NK-92 treated with Interleukin-12 subunit alpha and Interleukin-12 subunit beta, amount 100 ng/mL, for 24 hours (cell line): ENCODE data around the gene NEK4.

ENCODE experiments used
- DNase-seq: peaks from one replicate; lab custom pipeline; 2025; lab: John Stamatoyannopoulos, UW

Gene NEK4

DNA sequence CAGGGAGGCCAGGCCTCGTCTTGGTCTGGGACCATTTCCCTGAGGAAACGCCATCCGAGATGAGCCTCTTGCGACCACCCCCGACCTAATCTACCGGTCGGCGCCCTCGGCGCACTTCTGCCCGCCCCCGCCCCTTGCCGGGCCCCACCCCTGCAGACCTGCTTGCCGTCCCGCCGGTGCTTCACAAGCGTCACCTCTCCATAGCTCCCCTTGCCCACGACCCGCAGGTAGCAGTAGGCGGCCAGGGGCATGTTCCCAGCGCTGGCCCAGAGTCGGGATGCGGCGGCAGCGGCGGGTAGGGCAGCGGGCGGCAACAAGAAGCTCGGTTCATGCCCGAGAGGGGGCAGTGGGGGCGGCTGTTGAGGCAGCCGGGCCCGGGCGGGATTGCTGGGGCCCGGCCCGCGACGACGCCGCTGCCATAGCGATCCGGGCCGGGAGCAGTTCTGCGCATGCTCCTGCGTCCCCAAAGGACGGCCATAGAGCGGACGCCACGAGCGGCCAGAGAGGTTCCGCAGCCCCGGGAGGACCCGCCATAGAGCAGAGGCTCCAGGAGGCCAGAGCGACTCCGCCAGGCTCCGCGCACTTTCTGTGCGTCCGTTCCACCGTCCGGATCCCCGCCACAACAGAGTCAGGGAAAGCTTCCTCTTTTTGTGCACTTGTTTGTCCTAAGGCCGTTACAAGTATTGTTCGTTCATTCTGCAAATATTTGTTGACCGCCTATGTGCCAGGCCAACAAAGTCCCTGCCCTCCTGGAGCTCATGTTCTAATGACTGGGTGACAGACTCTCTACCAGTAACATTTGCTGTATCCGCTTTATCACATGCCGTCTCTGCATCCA is at the start of gene NEK4:
NEK4 (minus strand) TSS at position 445 of the 838 bp plus-strand sequence; CDS start at position 251, 194 bp downstream.
- DNase-seq: peak; percentile 88

DNA sequence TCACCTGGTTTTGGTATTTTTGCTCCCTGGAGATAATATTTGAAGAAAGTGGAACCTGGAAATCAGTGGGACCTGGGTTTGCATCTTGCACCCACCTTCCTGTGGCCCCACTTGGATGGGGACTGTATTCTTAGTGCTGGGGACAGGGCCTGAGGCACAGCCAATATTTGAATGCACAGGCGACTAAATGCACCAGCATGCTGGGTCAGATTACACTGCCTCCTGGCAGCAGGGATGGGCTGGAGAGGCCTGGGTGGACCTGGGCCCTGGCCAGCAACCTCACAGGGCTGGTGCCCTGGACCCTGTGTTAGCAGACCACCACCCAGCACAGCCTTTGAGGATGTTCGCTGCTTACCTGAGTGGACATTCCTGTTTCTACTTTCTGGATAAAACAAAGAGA is 49.2 kb upstream of the NEK4 start:
- DNase-seq: no peak

DNA sequence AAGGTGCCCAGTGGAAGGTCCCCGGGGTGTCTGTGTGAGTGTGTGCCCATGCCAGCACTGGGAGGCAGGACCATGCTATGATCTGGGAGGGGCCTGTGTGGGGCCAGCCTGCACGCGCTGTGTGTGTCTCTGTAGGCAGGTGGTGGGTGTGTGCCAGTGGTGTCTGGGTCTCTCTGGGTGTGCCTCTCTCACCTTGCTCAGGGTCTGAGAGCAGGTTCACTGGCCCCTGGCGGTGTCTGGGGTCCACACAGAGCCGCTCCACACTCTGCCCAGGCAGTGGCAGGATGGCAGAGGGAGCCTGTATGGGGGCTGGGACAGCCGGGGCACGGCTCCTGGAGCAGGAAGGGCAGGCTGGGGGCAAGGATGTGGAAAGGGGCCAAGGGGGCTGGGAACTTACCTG is 47.1 kb upstream of the NEK4 start:
- no peak for DNase-seq

DNA sequence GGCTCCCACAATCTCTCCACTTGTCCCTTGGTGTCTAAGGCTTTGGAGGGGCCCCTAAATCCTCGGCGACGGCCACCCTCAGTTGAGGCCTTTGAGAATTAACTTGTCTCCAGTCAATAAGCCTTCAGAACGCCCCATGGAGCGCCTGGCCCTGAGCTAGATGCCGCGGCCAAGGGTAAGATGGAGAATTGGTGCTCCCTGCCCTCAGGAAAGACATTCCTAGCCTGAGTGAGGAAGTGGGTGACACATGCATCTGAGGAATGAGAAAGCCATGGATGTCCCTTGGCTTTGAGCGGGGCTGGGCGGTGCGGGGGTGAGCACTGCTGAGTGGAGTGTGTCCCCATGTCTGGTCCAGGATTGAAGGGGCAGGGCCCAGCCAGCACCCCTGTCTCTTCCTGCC is 46.5 kb upstream of the NEK4 start:
- no peak for DNase-seq

DNA sequence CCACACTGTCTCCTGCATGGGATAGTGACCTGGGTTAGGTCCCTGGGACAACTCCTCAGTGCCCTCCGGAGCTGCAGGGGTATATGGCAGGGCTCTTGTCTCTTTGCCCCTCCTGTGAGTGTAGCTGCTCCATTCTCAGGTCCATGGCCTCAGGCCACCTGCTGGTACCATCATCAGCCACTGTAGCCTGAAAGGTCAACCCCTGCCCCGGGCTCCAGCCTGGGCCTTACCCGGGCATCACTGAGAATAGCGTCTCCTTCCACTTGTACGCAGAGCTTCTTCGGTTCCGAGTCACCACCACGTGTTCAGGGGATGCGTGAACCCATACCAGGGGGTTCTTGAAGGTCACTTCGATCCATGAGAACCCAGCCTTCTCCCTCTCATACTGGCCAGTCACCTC is 45.9 kb upstream of the NEK4 start:
- DNase-seq: no peak

DNA sequence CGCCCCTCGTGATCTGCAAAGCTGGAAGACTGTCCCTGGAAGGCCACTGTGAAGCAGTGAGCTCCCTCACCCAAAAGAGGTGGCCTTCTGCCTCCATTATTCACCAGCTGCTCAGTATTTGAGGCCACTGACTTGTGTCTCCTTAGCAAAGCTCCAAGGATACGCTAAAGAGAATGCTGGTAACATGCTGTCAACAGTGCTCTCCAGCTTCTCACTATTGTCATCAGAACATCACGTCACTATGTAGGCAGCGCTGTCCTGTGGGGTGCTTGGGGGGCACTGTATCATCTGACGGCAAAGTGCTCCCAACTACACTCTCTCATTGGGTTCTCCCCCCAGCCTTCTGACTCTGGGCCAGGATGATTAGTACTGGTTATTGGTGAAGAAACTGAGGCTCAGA is 45.5 kb upstream of the NEK4 start:
- DNase-seq: no peak

DNA sequence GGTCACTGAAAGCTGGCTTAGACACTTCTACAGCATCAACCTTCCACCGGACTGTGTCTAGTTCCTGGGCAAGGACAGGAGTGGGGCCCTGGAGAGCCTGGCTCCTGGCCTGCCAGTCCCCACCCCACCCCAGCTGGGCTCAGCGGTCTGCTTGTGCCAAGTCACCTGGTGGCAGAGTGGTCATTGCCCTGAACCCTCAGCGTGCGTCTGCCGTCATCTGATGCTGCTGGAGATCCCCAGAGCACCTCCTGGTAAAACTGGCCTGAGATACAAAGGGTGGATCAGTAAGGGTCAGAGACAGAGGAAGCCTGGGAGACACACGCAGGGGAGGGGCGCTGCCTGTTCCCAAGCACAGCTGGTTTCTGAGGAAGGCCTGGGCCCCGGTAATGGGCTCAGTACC is 43.1 kb upstream of the NEK4 start:
- DNase-seq: no peak

DNA sequence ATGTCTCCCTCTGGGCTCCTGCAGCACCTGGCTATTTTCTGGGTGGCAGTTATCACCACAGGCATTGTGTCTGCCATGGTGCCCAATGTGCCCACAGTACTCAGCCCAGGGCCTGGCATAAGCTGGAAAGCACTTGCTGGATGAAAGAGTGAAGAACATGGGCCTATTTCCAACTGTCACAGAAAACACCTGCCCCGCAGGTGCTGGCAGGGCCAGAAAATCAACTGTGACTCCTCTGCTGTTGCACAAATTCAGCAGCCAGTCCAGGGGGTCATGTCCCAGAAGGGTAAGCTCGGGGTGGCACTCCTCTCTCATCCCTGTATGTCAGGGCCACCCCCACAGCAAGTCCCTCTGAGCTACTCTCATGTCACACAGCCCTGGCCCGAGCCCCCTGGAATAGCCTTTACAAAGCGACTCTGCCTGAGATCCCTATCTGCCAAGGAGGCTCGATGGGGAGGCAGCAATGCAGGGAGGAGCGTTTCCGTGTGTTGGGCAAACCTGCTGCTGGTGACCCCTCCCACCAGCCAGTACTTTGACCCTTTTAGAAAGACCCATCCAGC is 40.8 kb upstream of the NEK4 start:
- no peak for DNase-seq

DNA sequence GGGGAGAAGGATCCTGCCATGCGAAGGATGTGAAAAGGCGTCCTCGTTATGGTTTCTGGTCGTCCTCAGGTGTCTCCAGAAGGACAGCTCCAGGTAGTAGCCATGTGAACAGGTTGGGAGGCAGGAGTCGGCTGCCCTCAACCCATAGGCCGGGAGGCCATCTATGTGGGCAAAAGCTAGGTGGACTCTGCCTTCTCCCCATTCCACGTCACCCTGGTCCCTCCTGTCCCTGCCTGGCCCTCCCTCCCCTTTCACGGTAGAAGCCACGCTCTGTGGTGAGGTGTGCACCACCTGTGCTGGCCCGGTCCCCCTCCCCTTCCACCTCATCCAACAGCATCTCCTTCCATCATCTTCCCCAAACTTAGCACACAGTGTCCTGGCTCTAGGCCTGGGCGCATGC is 40.2 kb upstream of the NEK4 start:
- no peak for DNase-seq

DNA sequence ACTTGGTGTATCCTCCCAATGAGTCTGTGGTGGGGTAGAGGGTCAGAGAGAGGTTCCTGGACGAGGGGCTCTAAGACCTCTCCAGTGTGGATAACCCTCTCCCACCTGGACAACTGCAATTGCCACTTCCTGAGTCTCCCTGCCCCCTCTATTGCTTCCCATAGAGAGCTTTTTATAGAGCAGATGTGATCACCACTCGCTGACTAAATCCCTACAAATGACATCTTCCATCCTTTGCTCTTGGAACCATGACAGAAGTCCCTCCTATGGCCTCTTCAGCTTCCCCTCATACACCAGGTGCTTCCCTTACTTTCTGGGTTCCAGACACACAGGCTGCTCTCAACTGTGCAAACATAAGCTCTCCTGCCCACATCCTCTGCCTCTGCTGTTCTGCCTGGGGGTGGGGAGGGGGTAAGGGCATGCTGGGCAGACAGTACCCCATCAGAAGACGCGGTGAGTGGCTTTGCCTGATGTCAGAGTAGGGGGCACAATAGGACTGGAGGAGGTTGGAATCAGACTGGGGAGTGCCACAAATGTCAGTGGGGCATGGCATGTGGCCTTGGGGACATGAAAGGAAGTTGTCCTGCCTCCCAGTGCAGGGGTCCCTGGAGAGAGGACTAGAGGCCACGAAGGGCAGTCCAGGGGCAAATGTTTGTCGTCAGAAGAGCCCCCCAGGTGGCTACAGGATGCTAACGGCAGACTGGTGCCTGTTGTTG is 39.1 kb upstream of the NEK4 start:
- DNase-seq: no peak

DNA sequence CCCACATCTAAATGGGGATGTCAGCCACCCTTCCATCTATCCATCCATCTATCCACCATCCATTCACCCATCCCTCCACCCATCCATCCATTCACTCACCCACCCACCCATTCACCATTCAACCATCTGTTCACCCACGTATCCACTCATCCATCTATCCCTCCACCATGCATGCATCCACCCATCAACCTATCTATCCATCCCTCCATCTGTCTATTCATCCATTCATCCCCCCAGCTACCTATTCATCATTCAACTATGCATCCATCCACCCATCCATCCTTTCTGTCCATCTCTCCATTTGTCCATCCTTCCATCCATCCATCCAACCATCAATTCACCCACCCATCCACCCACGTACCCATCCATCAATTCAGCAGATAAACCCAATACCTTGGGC is 38.4 kb upstream of the NEK4 start:
- DNase-seq: no peak

DNA sequence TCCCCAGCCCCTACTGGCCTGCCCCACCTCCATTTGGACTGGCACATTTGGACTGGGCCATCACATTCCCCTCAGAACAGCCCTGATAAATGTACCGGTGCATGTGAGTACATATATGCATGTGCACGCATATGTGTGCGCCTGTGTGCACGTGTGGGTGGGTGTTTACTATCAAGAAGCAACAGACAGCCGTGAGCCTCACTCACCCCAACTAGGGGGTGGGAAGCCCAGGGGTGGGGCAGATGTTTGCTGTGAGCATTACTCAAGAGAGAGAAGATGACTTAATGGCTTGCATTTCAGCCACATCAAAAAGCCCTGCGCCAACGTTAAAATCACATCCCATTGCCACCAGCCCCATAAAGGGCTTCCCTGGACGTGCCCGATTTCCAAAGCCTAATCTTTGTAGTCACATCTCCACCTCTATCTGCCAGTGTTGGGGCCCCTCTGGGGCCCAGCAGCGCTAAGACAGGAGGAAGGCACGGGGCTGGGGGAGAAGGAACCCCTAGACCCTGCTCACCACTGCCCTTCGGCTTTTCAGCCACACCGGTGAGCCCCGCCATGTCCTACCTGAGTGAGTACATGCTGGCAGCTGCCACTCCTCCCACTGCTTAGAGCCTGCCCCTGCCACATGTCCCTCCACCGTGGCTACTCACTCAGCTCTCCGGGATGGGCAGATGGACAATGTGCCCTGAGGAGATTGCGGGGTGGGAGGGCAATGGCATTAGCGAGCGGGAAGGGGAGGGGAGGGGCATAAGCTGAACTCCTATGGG is 34.7 kb upstream of the NEK4 start:
- no peak for DNase-seq

DNA sequence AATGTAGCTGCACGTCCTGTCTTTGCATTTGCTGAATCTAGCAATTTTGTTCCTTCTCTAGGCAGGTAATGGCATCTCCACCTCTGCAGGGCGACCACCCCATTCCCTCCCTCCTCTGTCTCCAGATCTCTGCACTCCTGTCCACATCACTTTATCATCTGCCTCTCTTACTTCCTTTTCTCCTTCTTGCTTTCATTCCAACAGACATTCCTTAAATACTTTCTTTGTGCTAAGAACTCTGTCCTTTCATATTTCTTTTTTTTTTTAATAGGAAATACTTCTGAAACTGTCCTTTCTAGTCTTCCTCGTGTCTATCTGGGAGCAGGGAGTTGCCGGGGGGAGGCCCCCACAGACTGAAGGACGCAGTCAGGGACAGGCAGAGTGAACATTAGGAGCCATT is 31.1 kb upstream of the NEK4 start:
- DNase-seq: no peak

DNA sequence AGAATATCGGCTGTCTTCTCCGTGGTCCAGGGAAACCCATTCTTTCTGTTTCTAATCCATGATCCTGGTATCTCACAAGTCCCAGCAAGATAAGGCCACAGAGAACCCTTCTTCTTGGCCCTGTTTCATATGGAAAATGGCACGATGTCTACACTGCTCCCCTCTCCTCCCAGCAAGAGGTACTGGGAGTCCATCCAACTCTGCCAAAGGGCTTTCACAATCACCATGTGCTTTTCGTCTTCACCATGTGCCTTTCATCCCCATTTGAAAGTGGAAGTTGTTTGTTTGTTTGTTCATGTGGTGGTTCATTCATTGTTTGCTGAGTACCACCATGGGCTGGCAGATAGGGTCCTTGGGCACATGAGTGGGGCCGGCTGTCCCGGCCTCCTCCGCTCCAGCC is 29.3 kb upstream of the NEK4 start:
- no peak for DNase-seq

DNA sequence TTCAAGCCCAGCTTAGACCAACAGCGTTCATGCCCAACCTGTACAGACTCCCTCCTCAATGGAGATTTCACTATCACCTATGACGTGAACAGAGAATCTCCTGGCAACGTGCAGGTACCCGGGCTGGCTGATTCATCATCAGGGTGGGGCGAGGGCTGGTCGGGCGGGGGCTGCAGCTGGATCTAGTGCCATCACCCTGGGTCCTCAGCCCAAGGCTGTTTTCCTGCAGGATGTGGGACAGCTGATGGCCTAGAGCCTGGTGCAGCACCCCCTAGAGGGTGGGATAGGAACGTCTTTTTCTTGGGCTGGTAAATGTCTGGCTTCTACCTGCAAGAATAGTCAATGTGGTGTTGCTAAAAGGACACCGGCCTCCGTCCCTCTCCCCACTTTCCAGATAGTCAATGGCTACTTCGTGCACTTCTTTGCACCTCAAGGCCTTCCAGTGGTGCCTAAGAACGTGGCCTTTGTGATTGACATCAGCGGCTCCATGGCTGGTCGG is 28.3 kb upstream of the NEK4 start:
- DNase-seq: no peak

DNA sequence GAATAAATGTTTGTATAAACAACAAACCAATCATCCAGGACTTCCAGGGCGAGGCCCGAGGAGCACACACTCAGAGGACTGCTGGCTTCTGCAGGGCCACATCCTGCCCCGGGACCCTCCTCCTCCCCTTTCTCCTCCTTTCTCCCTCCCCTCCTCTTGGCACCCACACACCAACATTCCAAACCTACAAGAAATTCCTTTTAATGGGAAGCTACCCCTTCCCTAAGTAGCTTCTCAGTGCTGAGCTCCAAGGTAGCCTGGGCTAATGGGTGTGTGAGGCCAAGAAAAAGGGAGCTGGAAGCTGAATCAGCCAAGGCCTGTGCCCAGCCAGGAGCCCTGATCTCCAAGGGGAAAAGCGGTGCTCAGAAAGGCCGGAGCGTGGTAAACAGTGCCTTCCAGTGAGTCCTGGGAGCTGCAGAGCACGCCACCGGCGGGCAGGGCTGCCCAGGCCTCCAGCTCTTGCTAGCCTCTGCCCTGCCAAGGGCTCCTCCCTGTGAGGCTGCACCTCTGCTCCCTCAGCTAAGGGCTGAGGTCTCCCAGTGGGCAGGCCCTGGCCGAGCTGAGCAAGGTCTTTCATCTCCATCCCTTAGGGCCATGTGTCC is 27.7 kb upstream of the NEK4 start:
- no peak for DNase-seq

DNA sequence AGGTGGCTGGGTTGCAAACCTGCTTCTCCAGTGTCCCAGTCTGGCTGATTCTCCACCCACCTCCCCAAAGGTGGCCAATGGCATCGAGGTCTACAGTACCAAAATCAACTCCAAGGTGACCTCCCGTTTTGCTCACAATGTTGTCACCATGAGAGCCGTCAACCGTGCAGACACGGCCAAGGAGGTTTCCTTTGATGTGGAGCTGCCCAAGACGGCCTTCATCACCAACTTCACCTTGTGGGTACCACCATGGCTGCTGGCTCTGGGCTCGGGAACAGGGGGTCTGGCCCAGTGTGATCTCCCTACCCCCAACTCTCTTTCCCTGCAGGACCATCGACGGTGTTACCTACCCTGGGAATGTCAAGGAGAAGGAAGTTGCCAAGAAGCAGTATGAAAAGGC is 25.7 kb upstream of the NEK4 start:
- no peak for DNase-seq

DNA sequence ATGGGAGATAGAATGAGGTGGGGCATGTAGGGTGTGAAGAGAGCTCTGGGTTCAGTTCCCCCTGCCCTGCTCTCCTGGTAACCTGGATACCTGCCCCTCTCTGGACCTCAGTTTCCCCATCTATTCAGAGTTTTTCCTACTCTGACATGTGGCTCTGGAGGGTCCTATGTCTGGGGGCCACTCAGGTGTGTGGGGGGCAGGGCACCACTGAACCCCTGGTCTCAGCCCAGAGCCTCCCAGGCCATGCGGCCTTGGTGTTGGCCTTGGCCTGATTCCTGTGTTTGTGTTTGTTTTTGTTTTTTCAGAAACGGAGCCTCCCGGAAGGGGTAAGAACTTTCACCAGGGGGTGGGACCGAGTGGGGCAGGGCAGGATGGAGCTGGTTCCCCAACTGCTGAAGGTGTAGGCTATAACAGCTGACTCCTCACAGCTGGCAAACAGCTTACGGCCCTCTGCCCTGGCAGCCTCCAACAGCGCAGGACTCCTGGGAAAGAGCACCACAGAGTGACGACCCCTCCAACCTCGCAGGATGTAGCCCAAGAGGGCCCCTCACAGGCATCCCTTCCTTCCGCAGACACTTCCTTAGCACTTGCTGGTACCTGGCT is 24.7 kb upstream of the NEK4 start:
- no peak for DNase-seq

DNA sequence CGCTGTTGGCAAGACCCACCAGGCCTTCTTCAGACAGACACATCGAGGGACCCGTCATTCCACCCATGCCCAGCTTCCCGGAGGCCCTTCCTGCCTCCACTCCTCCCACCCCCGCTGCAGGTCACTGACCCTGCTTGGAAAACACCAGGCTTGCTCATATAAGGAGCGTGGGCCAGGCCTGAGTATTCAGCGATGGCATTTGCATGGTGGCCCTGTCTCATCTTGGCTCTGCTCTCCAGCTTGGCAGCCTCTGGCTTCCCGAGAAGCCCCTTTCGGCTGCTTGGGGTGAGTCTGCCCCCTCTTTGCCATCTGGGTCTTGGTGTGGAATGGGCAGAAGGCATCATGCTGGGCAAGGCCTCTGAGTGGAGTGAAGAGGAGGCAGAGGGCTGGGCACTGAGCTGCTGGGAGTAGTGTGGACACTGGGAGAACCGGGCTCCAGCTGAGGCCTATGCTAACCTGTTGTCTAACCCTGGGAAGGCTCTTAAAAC is 23.9 kb upstream of the NEK4 start, which contains the start of gene ITIH3:
ITIH3 (plus strand) TSS at position 185 of the 488 bp plus-strand sequence; CDS start at position 193, 8 bp downstream.
- DNase-seq: no peak

DNA sequence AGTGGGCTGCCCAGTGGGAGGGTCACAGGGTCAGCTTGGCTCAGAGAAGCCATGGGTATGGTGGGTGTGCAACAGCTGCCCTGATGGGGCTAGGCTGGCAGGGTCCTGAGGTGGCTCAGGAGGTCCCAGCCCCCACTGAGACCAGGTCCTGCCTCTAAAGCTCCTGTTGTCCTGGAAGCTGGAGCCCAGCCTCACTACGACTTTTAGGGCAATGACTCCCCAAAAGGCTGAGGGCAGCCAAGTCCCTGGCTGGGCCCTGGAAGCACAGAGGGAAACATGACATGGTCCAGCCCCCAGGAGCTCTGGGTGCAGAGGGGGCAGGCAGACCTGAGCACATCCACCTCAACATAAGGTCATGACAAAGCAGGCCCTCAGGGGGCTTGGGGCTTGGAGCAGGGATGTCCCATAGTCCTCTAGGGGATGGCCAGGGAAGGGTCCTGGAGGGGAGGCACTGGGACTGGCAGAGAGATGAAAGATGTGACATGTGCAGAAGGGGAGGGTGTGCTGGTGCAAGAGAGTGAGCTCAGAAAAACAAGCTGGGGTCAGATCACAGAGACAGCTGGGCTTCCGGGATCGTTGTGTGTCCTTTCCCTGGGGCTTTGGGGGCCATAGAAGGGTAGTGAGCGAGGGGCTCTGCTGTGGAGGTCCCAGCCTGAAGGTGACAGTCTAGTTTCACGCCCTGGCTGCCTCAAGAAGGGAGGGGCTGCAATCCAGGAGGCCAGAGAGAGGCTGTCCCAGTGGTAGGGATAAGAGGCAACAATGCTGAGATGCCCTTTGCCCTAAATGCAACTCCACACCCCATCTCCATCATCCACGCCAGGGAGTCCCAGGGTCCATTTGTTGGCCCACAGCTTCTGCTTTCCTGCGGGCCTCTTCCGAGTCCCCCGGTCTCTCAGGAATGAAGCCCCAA is 23.2 kb upstream of the NEK4 start:
- no peak for DNase-seq
